GM19239 (cell line): ENCODE measurements around the gene SELENOI.

Experiments
- DNase-seq: peaks from one replicate; pipeline ENCODE4 v3.0.0; 2011; ENCODE audit warnings: low spot score; ENCODE audit not compliant: insufficient read length
- FAIRE-seq: peaks from 2 replicates; lab custom pipeline; 2011; peaks lifted over from hg19 to GRCh38; lab: Jason Lieb, UNC

Gene SELENOI

GRCh38 chr2:26401739-26402541 is 56.0 kb downstream of the SELENOI start, which contains the start of gene DRC1:
Gene DRC1, plus strand, starts transcription at chr2:26401920. Its CDS starts 70 bp downstream, at chr2:26401990.
- DNase-seq (peak; percentile 31), FAIRE-seq (no peak)

GRCh38 chr2:26407526-26407925 is 61.6 kb downstream of the SELENOI start:
- no peak for DNase-seq
- FAIRE-seq, result no peak

GRCh38 chr2:26409785-26410184 is 63.8 kb downstream of the SELENOI start:
- no peak for FAIRE-seq
- DNase-seq, result no peak

- FAIRE-seq (peak; percentile 64), DNase-seq (no peak)
Measured at GRCh38 chr2:26410764-26411243, 64.9 kb downstream of the SELENOI start.

- DNase-seq (no peak), FAIRE-seq (peak; percentile 4)
Measured at GRCh38 chr2:26411419-26411818, 65.5 kb downstream of the SELENOI start.

GRCh38 chr2:26412091-26412673 is 66.2 kb downstream of the SELENOI start:
- peak; percentile 23 for DNase-seq
- peak; percentile 90 for FAIRE-seq

GRCh38 chr2:26414311-26414710 is 68.4 kb downstream of the SELENOI start:
- FAIRE-seq (no peak), DNase-seq (no peak)

- FAIRE-seq (no peak), DNase-seq (no peak)
Measured at GRCh38 chr2:26421961-26422360, 76.0 kb downstream of the SELENOI start.

GRCh38 chr2:26422947-26423629 is 77.1 kb downstream of the SELENOI start:
- DNase-seq, result no peak
- no peak for FAIRE-seq

- FAIRE-seq, result no peak
- no peak for DNase-seq
Measured at GRCh38 chr2:26423750-26424149, 77.8 kb downstream of the SELENOI start.

- no peak for FAIRE-seq
- DNase-seq, result no peak
Measured at GRCh38 chr2:26424221-26424620, 78.3 kb downstream of the SELENOI start.

GRCh38 chr2:26428846-26429245 is 82.9 kb downstream of the SELENOI start:
- DNase-seq (no peak), FAIRE-seq (no peak)

GRCh38 chr2:26429779-26430578 is 84.0 kb downstream of the SELENOI start:
- FAIRE-seq, result no peak
- no peak for DNase-seq

GRCh38 chr2:26430826-26431225 is 84.9 kb downstream of the SELENOI start:
- DNase-seq, result no peak
- FAIRE-seq, result no peak

- DNase-seq (no peak), FAIRE-seq (no peak)
Measured at GRCh38 chr2:26432363-26432762, 86.4 kb downstream of the SELENOI start.

- no peak for FAIRE-seq
- DNase-seq, result no peak
Measured at GRCh38 chr2:26432859-26433258, 86.9 kb downstream of the SELENOI start.

GRCh38 chr2:26435106-26435505 is 89.2 kb downstream of the SELENOI start:
- FAIRE-seq (no peak), DNase-seq (no peak)

- no peak for FAIRE-seq
- DNase-seq, result no peak
Measured at GRCh38 chr2:26438526-26438925, 92.6 kb downstream of the SELENOI start.

- FAIRE-seq, result no peak
- DNase-seq, result no peak
Measured at GRCh38 chr2:26438926-26439325, 93.0 kb downstream of the SELENOI start.

- FAIRE-seq, result no peak
Measured at GRCh38 chr2:26442301-26442700, 96.4 kb downstream of the SELENOI start.

More at GRCh38 chr2:26442301-26442700, 96.4 kb downstream of the SELENOI start:
- DNase-seq, result no peak
